ENCODE results near the gene SCRN1. TPM values are rescaled to one million over a fixed set of nuclear protein-coding genes. Genes with fewer than 3 reads are reported as not detected.

SCRN1 gene
- total and polyA plus RNA-seq, 4 donors = 78.2 to 185 (median 147) TPM

DNA sequence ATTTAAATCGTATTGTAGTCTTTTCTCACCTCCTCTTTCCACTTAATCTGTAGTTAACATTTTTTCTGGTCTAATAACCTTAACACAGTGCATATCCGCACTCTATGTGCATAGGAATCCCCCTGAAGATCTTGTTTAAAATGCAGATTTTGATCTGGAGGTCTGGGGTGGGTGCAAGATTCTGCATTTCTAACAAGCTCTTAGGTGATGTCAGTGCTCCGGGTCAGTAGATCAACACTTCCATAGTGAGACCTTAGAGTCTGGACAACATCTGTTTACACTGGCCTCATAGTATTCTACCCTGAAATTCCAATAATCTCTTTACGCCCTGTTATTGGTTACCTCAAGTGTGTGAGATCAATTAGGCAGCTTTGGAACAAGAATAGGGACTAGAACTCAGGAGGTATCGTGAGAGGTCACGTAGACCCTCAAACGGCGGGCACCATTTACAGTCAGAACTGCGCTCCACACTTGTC, 38.2 kb upstream of the SCRN1 start:
- 0% methylated on average over 5 of the region's 9 CpGs for WGBS (ENCODE audit: insufficient coverage)
- H3K9me3 ChIP-seq (ENCODE audit: control insufficient read depth, insufficient read depth, low read length) = no peaks in the 10 kb centered on the region

DNA sequence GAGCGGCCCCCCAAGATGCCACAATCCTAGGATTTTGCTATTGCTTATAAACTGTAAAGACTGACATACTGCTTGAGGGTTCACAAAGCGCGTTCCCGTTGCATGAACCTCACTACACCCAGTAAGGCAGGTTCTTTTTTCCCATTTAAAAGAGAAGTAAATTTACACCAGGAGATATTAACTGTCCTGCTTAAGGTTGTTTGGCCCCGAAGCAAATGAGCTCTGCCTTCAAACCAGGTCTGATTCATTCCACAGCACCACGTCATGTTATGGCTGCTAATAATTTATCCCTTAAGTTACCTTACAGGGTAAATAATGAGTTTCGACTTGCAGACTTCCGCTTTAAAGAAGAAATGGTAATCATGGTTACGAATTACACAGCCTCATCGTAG, 37.5 kb upstream of the SCRN1 start:
- peak in 1 of 6 donors; percentile 11 for DNase-seq (ENCODE audit: low read depth in 4 of 6, low spot score in 6 of 6)
- Histone ChIP-seq H3K27ac (ENCODE audit: low read depth, low read length) (peak overlapping the region; percentile 72), H3K9me3 (ENCODE audit: control insufficient read depth, insufficient read depth, low read length) (no peaks in the 10 kb centered on the region), H3K4me1 (ENCODE audit: control insufficient read depth, insufficient read depth, low read length) (no peaks in the 10 kb centered on the region), H3K36me3 (ENCODE audit: control insufficient read depth, insufficient read depth, low read length) (no peaks in the 10 kb centered on the region), H3K27me3 (ENCODE audit: control insufficient read depth, insufficient read depth, low read length) (no peaks in the 10 kb centered on the region), H3K4me3 (ENCODE audit: low read depth, low read length) (peak overlapping the region; percentile 87)
- WGBS (ENCODE audit: insufficient coverage) = no CpG with 5 or more reads among the region's 10 CpGs

More for the DNA sequence above, 38.2 kb upstream of the SCRN1 start:
- Histone ChIP-seq H3K27me3 (ENCODE audit: control insufficient read depth, insufficient read depth, low read length) (no peaks in the 10 kb centered on the region), H3K4me1 (ENCODE audit: control insufficient read depth, insufficient read depth, low read length) (no peaks in the 10 kb centered on the region), H3K36me3 (ENCODE audit: control insufficient read depth, insufficient read depth, low read length) (no peaks in the 10 kb centered on the region), H3K4me3 (ENCODE audit: low read depth, low read length) (peak overlapping the region; percentile 87), H3K27ac (ENCODE audit: low read depth, low read length) (peak overlapping the region; percentile 89)
- peak in 2 of 6 donors; percentile 28 to 29 for DNase-seq (ENCODE audit: low read depth in 4 of 6, low spot score in 6 of 6)

DNA sequence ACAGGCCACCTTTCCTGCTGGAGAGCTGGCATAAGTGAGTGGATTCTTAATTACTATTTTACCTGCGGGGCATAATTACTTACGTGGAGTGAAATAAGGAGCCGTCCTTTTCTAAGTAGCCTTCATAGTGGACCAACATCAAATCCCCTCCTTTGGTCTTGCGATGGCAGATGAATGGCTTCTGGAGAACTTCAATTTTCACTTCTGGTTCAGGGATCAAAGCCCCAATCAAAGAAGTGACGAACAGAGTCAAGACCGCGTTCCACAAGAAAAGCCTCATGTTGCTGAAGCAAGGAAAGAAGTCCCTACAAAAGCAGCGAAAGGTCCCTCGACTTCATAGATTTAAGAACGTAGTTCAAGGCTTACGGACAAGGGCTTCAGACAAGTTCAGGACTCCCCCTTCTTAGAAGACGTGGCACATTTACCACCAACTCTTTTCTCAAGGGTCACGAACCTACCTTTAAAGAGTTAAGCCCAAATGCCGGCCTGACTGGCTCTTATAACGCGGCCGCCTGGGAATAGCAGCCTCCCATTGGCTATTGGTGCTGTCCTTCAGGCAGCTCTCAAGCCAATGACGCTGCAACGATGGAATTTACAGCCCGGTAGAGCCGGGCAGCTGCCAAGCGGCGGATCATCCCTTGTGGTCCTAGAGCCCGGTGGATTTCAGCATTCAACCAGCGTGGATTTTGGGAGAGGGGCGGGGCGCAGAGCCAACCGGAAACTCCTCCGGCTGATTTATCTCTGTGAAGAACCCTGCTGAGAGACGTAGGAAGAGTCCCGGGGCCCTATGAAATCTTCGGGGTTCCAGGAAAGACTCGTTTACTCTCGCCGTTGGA, 36.8 kb upstream of the SCRN1 start, which contains the start of gene FKBP14:
TSS of gene FKBP14 (minus strand) at position 474 of the 836 bp plus-strand sequence. CDS start at position 280, 194 bp downstream.
- Histone ChIP-seq H3K4me1 (ENCODE audit: control insufficient read depth, insufficient read depth, low read length) (no peaks in the 10 kb centered on the region), H3K36me3 (ENCODE audit: control insufficient read depth, insufficient read depth, low read length) (no peaks in the 10 kb centered on the region), H3K4me3 (ENCODE audit: low read depth, low read length) (peak within 1 kb of the TSS; percentile 87), H3K9me3 (ENCODE audit: control insufficient read depth, insufficient read depth, low read length) (no peaks in the 10 kb centered on the region), H3K27ac (ENCODE audit: low read depth, low read length) (peak within 1 kb of the TSS; percentile 89), H3K27me3 (ENCODE audit: control insufficient read depth, insufficient read depth, low read length) (no peaks in the 10 kb centered on the region)
- WGBS (ENCODE audit: insufficient coverage) = 0% methylated on average over 30 of the region's 35 CpGs
- DNase-seq (ENCODE audit: low read depth in 4 of 6, low spot score in 6 of 6) = peak; percentile 92 to 100 (median 97)

DNA sequence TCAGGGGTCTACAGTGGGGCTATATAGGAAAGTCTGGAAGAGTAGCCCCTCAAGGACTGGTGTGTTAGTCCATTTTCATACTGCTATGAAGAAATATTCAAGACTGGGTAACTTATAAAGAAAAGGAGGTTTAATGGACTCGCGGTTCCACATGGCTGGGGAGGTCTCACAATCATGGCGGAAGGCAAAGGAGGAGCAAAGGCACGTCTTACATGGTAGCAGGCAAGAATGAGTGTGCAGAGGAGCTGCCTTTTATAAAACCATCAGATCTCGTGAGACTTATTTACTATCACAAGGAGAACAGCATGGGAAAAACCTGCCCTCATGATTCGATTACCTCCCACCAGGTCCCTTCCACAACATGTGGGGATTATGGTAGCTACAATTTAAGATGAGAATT, 33.9 kb upstream of the SCRN1 start:
- H3K27ac ChIP-seq (ENCODE audit: low read depth, low read length) = no peak overlapping the region
- H3K27me3 ChIP-seq (ENCODE audit: control insufficient read depth, insufficient read depth, low read length) = no peaks in the 10 kb centered on the region
- 92% methylated on average over 2 of the region's 6 CpGs for WGBS (ENCODE audit: insufficient coverage)
- no peaks in the 10 kb centered on the region for H3K9me3 ChIP-seq (ENCODE audit: control insufficient read depth, insufficient read depth, low read length)
- no peak overlapping the region for H3K4me3 ChIP-seq (ENCODE audit: low read depth, low read length)
- DNase-seq (ENCODE audit: low read depth in 4 of 6, low spot score in 6 of 6) = no peak
- no peaks in the 10 kb centered on the region for H3K4me1 ChIP-seq (ENCODE audit: control insufficient read depth, insufficient read depth, low read length)
- H3K36me3 ChIP-seq (ENCODE audit: control insufficient read depth, insufficient read depth, low read length) = no peaks in the 10 kb centered on the region

DNA sequence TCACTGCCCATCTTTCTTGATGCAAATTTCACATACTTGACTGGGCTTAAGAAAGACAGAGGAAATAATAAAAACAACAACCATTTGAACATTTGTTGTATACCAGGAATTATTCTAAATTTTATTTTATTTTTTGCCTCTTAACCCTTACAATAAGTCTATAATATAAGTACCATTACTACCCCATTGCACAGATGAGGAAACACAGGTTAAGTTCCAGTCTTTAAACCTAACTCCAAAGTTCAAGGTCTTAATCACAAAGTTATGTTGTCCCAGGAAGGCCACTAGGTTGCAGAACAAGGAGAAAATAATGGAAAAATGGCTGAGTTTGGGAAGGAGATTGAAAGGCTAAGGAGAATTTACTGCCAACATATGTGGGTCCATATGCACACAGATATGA, 33.4 kb upstream of the SCRN1 start:
- no peaks in the 10 kb centered on the region for H3K9me3 ChIP-seq (ENCODE audit: control insufficient read depth, insufficient read depth, low read length)
- H3K27ac ChIP-seq (ENCODE audit: low read depth, low read length) = no peak overlapping the region
- H3K4me3 ChIP-seq (ENCODE audit: low read depth, low read length) = no peak overlapping the region
- H3K4me1 ChIP-seq (ENCODE audit: control insufficient read depth, insufficient read depth, low read length) = no peaks in the 10 kb centered on the region
- no peak for DNase-seq (ENCODE audit: low read depth in 4 of 6, low spot score in 6 of 6)
- H3K36me3 ChIP-seq (ENCODE audit: control insufficient read depth, insufficient read depth, low read length) = no peaks in the 10 kb centered on the region
- no peaks in the 10 kb centered on the region for H3K27me3 ChIP-seq (ENCODE audit: control insufficient read depth, insufficient read depth, low read length)

DNA sequence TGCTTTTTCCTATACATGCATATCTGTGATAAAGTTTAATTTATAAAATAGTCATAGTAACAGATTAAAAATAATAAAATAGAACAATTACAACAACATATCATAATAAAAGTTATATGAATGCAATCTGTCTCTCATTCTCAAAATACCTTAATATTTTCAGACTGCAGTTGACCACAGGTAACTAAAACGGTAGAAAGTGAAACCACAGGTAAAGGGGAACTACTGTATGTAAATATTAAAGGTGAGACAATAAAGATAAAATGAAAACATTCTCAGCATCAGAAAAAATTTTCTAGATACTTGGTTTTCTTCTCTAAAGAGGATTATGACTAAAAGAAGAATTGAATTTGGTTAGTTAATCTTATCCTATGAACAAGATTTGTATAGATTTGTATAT, 30.9 kb upstream of the SCRN1 start:
- DNase-seq (ENCODE audit: low read depth in 4 of 6, low spot score in 6 of 6) = no peak
- peaks cover 6% of the 10 kb centered on the region for H3K36me3 ChIP-seq (ENCODE audit: control insufficient read depth, insufficient read depth, low read length)
- H3K9me3 ChIP-seq (ENCODE audit: control insufficient read depth, insufficient read depth, low read length) = no peaks in the 10 kb centered on the region
- no peaks in the 10 kb centered on the region for H3K4me1 ChIP-seq (ENCODE audit: control insufficient read depth, insufficient read depth, low read length)
- H3K4me3 ChIP-seq (ENCODE audit: low read depth, low read length) = no peak overlapping the region
- H3K27me3 ChIP-seq (ENCODE audit: control insufficient read depth, insufficient read depth, low read length) = no peaks in the 10 kb centered on the region
- no CpG with 5 or more reads among the region's 1 CpG for WGBS (ENCODE audit: insufficient coverage)
- no peak overlapping the region for H3K27ac ChIP-seq (ENCODE audit: low read depth, low read length)

DNA sequence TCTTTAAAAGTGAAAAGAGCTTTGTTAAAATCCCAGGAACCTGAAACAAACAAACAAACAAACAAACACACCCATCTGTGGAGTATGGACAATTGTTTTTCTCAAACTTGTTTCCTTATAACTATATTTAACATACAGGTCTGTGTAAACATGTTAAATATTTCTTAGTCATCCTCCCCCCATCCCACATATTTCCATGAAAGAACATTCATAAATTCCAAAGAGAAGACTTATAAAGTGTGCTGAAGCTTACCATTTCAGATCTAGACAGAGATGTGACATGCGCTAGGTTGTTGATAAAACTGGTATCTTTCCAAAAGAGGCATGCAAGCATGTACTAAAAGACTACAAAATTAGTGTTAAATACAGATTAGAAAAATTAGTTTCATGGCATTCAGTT, 30.4 kb upstream of the SCRN1 start:
- no CpG with 5 or more reads among the region's 1 CpG for WGBS (ENCODE audit: insufficient coverage)
- H3K27me3 ChIP-seq (ENCODE audit: control insufficient read depth, insufficient read depth, low read length) = no peaks in the 10 kb centered on the region
- no peak overlapping the region for H3K4me3 ChIP-seq (ENCODE audit: low read depth, low read length)
- no peaks in the 10 kb centered on the region for H3K4me1 ChIP-seq (ENCODE audit: control insufficient read depth, insufficient read depth, low read length)
- H3K36me3 ChIP-seq (ENCODE audit: control insufficient read depth, insufficient read depth, low read length) = peaks cover 6% of the 10 kb centered on the region
- no peak for DNase-seq (ENCODE audit: low read depth in 4 of 6, low spot score in 6 of 6)
- no peaks in the 10 kb centered on the region for H3K9me3 ChIP-seq (ENCODE audit: control insufficient read depth, insufficient read depth, low read length)
- H3K27ac ChIP-seq (ENCODE audit: low read depth, low read length) = no peak overlapping the region

DNA sequence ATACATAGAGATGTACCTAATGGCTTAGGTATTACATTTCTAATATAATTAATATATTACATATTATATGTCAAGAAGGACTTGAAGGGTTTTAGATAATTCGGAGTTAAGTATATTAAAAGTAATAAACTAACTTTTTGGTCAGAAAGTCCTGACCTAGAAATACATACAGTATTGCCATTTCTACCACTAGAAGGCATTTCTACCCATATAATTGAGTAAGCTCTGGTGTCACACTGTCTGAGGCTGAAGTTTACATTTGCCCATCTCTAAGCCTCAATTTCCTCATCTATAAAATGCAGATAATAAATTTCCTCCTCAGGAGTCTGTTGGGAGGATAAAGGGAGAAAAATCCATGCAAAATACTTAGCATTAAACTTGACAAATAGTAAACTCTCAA, 29.8 kb upstream of the SCRN1 start:
- no peak overlapping the region for H3K27ac ChIP-seq (ENCODE audit: low read depth, low read length)
- no peaks in the 10 kb centered on the region for H3K27me3 ChIP-seq (ENCODE audit: control insufficient read depth, insufficient read depth, low read length)
- no peak overlapping the region for H3K4me3 ChIP-seq (ENCODE audit: low read depth, low read length)
- peaks cover 6% of the 10 kb centered on the region for H3K36me3 ChIP-seq (ENCODE audit: control insufficient read depth, insufficient read depth, low read length)
- no peak for DNase-seq (ENCODE audit: low read depth in 4 of 6, low spot score in 6 of 6)
- WGBS (ENCODE audit: insufficient coverage) = no CpG with 5 or more reads among the region's 1 CpG
- H3K4me1 ChIP-seq (ENCODE audit: control insufficient read depth, insufficient read depth, low read length) = no peaks in the 10 kb centered on the region
- H3K9me3 ChIP-seq (ENCODE audit: control insufficient read depth, insufficient read depth, low read length) = no peaks in the 10 kb centered on the region

DNA sequence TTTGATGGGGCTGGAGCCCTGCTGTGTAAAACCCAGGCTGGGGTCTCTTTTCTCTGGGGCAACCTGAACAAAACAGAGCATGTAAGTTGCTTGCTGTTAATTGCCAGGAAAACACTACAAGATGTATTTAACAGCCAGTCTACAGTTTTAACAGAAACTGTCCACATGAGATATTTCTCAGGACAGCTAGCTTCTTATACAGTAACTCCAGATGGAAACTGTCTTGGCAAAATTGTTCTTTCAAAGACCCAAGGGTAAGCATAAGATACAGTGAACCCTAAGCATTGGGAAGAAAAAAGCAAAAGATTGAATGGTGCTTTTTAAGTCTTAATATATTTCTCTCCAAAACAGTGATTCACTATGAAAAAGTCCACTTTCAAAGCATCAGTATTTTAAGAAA, 28.9 kb upstream of the SCRN1 start:
- no peaks in the 10 kb centered on the region for H3K9me3 ChIP-seq (ENCODE audit: control insufficient read depth, insufficient read depth, low read length)
- no peaks in the 10 kb centered on the region for H3K4me1 ChIP-seq (ENCODE audit: control insufficient read depth, insufficient read depth, low read length)
- no peak for DNase-seq (ENCODE audit: low read depth in 4 of 6, low spot score in 6 of 6)
- no peak overlapping the region for H3K4me3 ChIP-seq (ENCODE audit: low read depth, low read length)
- H3K36me3 ChIP-seq (ENCODE audit: control insufficient read depth, insufficient read depth, low read length) = peaks cover 10% of the 10 kb centered on the region
- H3K27ac ChIP-seq (ENCODE audit: low read depth, low read length) = no peak overlapping the region
- no peaks in the 10 kb centered on the region for H3K27me3 ChIP-seq (ENCODE audit: control insufficient read depth, insufficient read depth, low read length)

DNA sequence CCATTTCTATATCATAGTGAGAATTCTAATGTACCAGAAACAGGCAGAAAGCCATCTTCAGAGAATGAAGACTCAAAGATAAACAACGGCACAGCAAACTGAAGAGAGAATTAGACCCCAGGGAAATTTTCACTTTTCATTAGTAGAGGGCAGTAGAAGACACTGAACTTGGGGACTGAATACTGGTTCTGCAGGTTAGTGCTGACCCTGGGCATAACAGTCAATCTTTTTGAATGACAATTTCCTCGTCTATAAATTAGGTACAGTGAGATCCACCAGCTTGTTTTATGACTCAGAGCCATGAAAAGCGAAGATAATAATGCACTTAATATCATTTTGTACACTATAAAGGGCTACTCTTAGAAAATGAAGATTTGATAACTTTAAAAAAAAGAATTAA, 23.2 kb upstream of the SCRN1 start:
- no peak overlapping the region for H3K4me3 ChIP-seq (ENCODE audit: low read depth, low read length)
- H3K36me3 ChIP-seq (ENCODE audit: control insufficient read depth, insufficient read depth, low read length) = peaks cover 10% of the 10 kb centered on the region
- no peaks in the 10 kb centered on the region for H3K9me3 ChIP-seq (ENCODE audit: control insufficient read depth, insufficient read depth, low read length)
- H3K4me1 ChIP-seq (ENCODE audit: control insufficient read depth, insufficient read depth, low read length) = no peaks in the 10 kb centered on the region
- H3K27me3 ChIP-seq (ENCODE audit: control insufficient read depth, insufficient read depth, low read length) = no peaks in the 10 kb centered on the region
- H3K27ac ChIP-seq (ENCODE audit: low read depth, low read length) = no peak overlapping the region
- peak in 1 of 6 donors; percentile 25 for DNase-seq (ENCODE audit: low read depth in 4 of 6, low spot score in 6 of 6)
- WGBS (ENCODE audit: insufficient coverage) = no CpG with 5 or more reads among the region's 3 CpGs
